Measurements from ENCODE around the gene CLASRP. TPM values are rescaled to one million over a fixed set of nuclear protein-coding genes. Genes with fewer than 3 reads are reported as not detected.
A peak's percentile ranks its signal among the peaks of the same experiment; 100 is the strongest.

The CLASRP gene
- total and polyA plus RNA-seq, 9 of the 15 experiments (the other 6 are each of a cell fraction or from before 2014, with no cell fraction given): 0.94 to 86.3 (median 44.0) TPM

DNA sequence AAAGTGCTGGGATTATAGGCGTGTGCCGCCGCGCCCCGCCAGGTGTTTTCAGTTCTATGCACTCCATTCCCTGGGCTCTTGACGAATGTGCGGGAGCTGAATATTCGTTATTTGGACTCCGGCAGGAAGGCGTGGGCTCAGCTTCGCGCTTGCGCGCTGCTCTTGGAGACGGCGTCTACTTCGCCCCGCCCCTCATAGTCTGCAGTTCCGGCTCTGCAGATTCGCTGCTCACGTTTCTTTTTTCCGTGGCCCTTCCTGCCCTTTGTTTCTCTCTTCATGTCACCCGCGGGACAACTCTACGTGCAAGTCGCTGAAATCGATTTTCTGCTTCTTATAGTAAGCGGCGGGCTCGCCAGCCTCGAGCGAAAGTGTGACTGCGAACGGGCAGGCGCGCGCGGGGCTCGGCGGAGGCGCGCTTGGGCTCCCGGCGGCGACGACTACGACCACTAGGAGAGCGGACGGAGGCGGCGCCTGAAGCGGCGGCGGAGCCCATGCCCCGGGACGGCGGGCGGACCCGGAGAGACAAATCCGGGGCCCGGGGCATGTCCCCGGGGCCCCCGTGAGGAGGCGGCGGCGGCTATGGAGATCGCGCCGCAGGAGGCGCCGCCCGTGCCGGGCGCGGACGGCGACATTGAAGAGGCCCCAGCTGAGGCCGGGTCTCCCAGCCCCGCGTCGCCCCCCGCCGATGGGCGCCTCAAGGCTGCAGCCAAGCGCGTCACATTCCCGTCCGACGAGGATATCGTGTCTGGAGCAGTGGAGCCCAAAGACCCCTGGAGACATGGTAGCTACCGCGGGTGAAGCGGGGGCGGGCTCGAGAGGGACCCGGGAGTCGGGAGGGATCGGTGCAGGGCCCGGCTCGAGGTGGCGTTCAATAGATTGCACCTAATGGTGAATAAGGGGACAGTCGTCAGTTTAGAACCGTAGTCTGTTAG is 54.2 kb downstream of the CLASRP start, which contains the start of gene PPP1R37 (continued):
- TF ChIP-seq, protein P1, sequence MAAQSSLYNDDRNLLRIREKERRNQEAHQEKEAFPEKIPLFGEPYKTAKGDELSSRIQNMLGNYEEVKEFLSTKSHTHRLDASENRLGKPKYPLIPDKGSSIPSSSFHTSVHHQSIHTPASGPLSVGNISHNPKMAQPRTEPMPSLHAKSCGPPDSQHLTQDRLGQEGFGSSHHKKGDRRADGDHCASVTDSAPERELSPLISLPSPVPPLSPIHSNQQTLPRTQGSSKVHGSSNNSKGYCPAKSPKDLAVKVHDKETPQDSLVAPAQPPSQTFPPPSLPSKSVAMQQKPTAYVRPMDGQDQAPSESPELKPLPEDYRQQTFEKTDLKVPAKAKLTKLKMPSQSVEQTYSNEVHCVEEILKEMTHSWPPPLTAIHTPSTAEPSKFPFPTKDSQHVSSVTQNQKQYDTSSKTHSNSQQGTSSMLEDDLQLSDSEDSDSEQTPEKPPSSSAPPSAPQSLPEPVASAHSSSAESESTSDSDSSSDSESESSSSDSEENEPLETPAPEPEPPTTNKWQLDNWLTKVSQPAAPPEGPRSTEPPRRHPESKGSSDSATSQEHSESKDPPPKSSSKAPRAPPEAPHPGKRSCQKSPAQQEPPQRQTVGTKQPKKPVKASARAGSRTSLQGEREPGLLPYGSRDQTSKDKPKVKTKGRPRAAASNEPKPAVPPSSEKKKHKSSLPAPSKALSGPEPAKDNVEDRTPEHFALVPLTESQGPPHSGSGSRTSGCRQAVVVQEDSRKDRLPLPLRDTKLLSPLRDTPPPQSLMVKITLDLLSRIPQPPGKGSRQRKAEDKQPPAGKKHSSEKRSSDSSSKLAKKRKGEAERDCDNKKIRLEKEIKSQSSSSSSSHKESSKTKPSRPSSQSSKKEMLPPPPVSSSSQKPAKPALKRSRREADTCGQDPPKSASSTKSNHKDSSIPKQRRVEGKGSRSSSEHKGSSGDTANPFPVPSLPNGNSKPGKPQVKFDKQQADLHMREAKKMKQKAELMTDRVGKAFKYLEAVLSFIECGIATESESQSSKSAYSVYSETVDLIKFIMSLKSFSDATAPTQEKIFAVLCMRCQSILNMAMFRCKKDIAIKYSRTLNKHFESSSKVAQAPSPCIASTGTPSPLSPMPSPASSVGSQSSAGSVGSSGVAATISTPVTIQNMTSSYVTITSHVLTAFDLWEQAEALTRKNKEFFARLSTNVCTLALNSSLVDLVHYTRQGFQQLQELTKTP (IDR thresholded peaks at IDR 0.05; ENCODE audit: low read depth in 1 of 2, partially characterized antibody in 2 of 2): no peak
- TF ChIP-seq, protein P2, sequence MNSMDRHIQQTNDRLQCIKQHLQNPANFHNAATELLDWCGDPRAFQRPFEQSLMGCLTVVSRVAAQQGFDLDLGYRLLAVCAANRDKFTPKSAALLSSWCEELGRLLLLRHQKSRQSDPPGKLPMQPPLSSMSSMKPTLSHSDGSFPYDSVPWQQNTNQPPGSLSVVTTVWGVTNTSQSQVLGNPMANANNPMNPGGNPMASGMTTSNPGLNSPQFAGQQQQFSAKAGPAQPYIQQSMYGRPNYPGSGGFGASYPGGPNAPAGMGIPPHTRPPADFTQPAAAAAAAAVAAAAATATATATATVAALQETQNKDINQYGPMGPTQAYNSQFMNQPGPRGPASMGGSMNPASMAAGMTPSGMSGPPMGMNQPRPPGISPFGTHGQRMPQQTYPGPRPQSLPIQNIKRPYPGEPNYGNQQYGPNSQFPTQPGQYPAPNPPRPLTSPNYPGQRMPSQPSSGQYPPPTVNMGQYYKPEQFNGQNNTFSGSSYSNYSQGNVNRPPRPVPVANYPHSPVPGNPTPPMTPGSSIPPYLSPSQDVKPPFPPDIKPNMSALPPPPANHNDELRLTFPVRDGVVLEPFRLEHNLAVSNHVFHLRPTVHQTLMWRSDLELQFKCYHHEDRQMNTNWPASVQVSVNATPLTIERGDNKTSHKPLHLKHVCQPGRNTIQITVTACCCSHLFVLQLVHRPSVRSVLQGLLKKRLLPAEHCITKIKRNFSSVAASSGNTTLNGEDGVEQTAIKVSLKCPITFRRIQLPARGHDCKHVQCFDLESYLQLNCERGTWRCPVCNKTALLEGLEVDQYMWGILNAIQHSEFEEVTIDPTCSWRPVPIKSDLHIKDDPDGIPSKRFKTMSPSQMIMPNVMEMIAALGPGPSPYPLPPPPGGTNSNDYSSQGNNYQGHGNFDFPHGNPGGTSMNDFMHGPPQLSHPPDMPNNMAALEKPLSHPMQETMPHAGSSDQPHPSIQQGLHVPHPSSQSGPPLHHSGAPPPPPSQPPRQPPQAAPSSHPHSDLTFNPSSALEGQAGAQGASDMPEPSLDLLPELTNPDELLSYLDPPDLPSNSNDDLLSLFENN (IDR thresholded peaks at IDR 0.05; ENCODE audit: low read depth in 2 of 2, low read length in 2 of 2): no peak
- TF ChIP-seq ZNF445 (CRISPR knock-in tag; IDR thresholded peaks at IDR 0.05; ENCODE audit: low read depth) (no peak), NFIX (CRISPR knock-in tag; IDR thresholded peaks at IDR 0.05; ENCODE audit: low read depth) (no peak), JUN (IDR thresholded peaks at IDR 0.05; ENCODE audit: borderline replicate concordance, low read depth, low read length) (no peak; the same call in 1 of the 2 replicates), JUN (CRISPR knock-in tag; IDR thresholded peaks at IDR 0.05; ENCODE audit: borderline replicate concordance) (peak; percentile 52; the same call in 1 of the 2 replicates), KDM4B (IDR thresholded peaks at IDR 0.05; ENCODE audit: borderline replicate concordance in 2 of 2, low read depth in 1 of 2) (peak in 1 of 2 experiments; percentile 56; a peak in 1 of 4 replicates), ESRRB (CRISPR knock-in tag; IDR thresholded peaks at IDR 0.05; ENCODE audit: borderline replicate concordance) (no peak), DDX20 (tag; IDR thresholded peaks at IDR 0.05; ENCODE audit: low read depth) (no peak), KAT7 (CRISPR knock-in tag; IDR thresholded peaks at IDR 0.05; ENCODE audit: borderline replicate concordance) (peak; percentile 98; the same call in 1 of the 2 replicates)
- TF ChIP-seq, protein P3, sequence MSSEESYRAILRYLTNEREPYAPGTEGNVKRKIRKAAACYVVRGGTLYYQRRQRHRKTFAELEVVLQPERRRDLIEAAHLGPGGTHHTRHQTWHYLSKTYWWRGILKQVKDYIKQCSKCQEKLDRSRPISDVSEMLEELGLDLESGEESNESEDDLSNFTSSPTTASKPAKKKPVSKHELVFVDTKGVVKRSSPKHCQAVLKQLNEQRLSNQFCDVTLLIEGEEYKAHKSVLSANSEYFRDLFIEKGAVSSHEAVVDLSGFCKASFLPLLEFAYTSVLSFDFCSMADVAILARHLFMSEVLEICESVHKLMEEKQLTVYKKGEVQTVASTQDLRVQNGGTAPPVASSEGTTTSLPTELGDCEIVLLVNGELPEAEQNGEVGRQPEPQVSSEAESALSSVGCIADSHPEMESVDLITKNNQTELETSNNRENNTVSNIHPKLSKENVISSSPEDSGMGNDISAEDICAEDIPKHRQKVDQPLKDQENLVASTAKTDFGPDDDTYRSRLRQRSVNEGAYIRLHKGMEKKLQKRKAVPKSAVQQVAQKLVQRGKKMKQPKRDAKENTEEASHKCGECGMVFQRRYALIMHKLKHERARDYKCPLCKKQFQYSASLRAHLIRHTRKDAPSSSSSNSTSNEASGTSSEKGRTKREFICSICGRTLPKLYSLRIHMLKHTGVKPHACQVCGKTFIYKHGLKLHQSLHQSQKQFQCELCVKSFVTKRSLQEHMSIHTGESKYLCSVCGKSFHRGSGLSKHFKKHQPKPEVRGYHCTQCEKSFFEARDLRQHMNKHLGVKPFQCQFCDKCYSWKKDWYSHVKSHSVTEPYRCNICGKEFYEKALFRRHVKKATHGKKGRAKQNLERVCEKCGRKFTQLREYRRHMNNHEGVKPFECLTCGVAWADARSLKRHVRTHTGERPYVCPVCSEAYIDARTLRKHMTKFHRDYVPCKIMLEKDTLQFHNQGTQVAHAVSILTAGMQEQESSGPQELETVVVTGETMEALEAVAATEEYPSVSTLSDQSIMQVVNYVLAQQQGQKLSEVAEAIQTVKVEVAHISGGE (CRISPR knock-in tag; IDR thresholded peaks at IDR 0.05): peak in 1 of 3 experiments; percentile 71; a peak in 2 of 6 replicates
